HFFc6 (cell line): Measurements from ENCODE around the gene CDH5. TPM values are rescaled to one million over a fixed set of nuclear protein-coding genes. Genes with fewer than 3 reads are reported as not detected.

Experiments used
- DNase-seq: peaks from one replicate; pipeline ENCODE4 v3.0.0-alpha.2; 2018
- H3K27ac Mint-ChIP-seq: 2 replicates; pipeline ENCODE4 v1.8.0; 2020; ENCODE audit warnings: mild to moderate bottlenecking, mixed read lengths
- H3K27me3 Mint-ChIP-seq: 2 replicates; pipeline ENCODE4 v1.8.0; 2021; ENCODE audit warnings: mild to moderate bottlenecking, moderate library complexity, mixed read lengths; ENCODE audit not compliant: insufficient read depth
- H3K36me3 Mint-ChIP-seq: 2 replicates; pipeline ENCODE4 v1.8.0; 2021; ENCODE audit warnings: low read depth, mixed read lengths
- H3K4me1 Mint-ChIP-seq: 2 replicates; pipeline ENCODE4 v1.8.0; 2020; ENCODE audit warnings: low read depth, mixed read lengths
- H3K4me3 Mint-ChIP-seq: 2 replicates; pipeline ENCODE4 v1.8.0; 2020; ENCODE audit warnings: mild to moderate bottlenecking, moderate library complexity, mixed read lengths
- H3K9me3 Mint-ChIP-seq: 2 replicates; pipeline ENCODE4 v1.8.0; 2020; ENCODE audit warnings: mild to moderate bottlenecking, mixed read lengths
- CTCF ChIP-seq: fragments of 200-600 bp; sonication (generic); IDR thresholded peaks from 2 replicates; pipeline ENCODE4 v1.5.0; 2021; ENCODE audit warnings: antibody characterized with exemption, mild to moderate bottlenecking
- total RNA-seq, 6 experiments: library from RNA; stranded (reverse); fragmentation: NEBNext Ultra II Directional; extraction: Animal tissue kit (Norgen Biotek cat#: 25700); gene quantifications; 2 replicates in 1 of 6; 3 replicates in 5 of 6; pipeline ENCODE4 v1.2.3, GENCODE V29; 2021

CDH5 gene
- total RNA-seq, 6 experiments from 2014 or later: not detected

DNA sequence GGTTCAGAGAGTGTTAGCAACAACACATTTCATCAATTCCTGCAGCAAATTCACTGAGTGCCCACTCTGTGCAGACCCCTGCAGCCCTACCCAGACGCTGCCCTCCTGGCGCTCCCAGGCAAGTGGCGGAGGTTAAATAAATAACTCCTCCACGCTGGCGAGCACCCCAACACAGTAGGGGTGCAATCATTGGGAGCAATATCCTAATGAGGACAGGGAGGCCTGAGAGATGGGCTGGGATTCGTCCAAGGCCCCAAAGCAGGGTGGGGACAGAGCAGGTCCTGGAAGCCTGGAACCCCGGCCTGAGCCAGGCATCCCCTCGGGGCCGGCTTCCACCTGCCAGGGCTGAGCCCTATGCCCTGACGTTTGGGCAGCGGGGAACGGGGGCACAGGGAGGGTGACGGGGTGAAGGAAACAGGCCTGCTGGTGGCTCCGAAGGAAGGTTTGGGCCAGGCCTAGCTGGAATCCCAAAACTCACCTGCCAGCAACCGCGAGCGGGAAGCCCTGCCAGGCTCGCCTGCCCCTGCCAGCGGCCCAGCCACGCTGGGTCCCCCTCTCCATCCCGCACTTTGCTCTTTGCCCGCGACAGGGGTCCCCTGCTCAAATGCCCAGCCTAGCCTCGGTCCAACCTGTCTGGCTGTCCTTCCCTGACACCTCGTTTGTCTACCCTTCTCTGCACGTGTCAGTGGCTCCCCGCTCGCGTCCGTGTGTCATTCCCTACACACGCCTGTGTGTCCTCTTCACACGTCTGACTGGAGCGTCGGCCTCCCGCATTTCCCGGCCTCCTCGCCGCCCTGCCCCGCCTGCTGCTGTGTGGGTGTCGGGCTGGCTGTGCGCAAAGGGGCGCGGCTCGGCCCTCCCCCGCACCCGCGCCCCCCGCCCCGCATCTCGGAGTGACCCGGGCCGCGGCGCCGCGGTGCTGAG, 59.9 kb downstream of the CDH5 start:
- no peaks in the 10 kb centered on the region for H3K9me3 Mint-ChIP-seq
- no peaks in the 10 kb centered on the region for H3K36me3 Mint-ChIP-seq
- H3K4me3 Mint-ChIP-seq: 0 out of 2 replicates have a peak overlapping the region, but pooled peaks have one; percentile 19
- H3K27me3 Mint-ChIP-seq: peaks cover 40% of the 10 kb centered on the region
- DNase-seq: no peak
- no peak overlapping the region for H3K27ac Mint-ChIP-seq
- no peak for TF ChIP-seq CTCF
- peaks cover 5% of the 10 kb centered on the region; the same call in 1 of the 2 replicates for H3K4me1 Mint-ChIP-seq

GRCh38 chr16:66427036-66427860, 60.8 kb downstream of the CDH5 start, which contains the start of gene BEAN1:
TSS of gene BEAN1 (plus strand) at chr16:66427295. CDS start at chr16:66437677, 10,382 bp downstream.
- DNase-seq: no peak
- TF ChIP-seq CTCF: no peak
- Mint-ChIP-seq H3K9me3 (no peaks in the 10 kb centered on the region), H3K27ac (no peak within 1 kb of the TSS), H3K36me3 (no peaks in the 10 kb centered on the region), H3K4me3 (0 out of 2 replicates have a peak within 1 kb of the TSS, but pooled peaks have one; percentile 19), H3K27me3 (peaks cover 48% of the 10 kb centered on the region), H3K4me1 (peaks cover 5% of the 10 kb centered on the region; the same call in 1 of the 2 replicates)

GRCh38 chr16:66427871-66428681, 61.6 kb downstream of the CDH5 start:
- H3K9me3 Mint-ChIP-seq: no peaks in the 10 kb centered on the region
- peaks cover 5% of the 10 kb centered on the region; the same call in 1 of the 2 replicates for H3K4me1 Mint-ChIP-seq
- H3K4me3 Mint-ChIP-seq: no peak overlapping the region
- no peak overlapping the region for H3K27ac Mint-ChIP-seq
- no peaks in the 10 kb centered on the region for H3K36me3 Mint-ChIP-seq
- TF ChIP-seq CTCF: no peak
- no peak for DNase-seq
- H3K27me3 Mint-ChIP-seq: peaks cover 52% of the 10 kb centered on the region

- Mint-ChIP-seq H3K4me3 (no peak overlapping the region), H3K9me3 (no peaks in the 10 kb centered on the region), H3K27ac (no peak overlapping the region), H3K36me3 (no peaks in the 10 kb centered on the region), H3K4me1 (peaks cover 10% of the 10 kb centered on the region), H3K27me3 (peaks cover 54% of the 10 kb centered on the region)
- DNase-seq: no peak
- no peak for TF ChIP-seq CTCF
Observed at GRCh38 chr16:66428682-66429251, 62.3 kb downstream of the CDH5 start.
